Small intestine (tissue), 7 donors: ENCODE data around the gene SEL1L3. TPM values are rescaled to one million over a fixed set of nuclear protein-coding genes. Genes with fewer than 3 reads are reported as not detected.
A peak's percentile ranks its signal among the peaks of the same experiment; 100 is the strongest.

ENCODE experiments used
- DNase-seq, 2 donors: peaks; one replicate each; pipeline versions ENCODE4 v3.0.0 to v3.0.0-alpha.2; 2013
- FAIRE-seq: peaks from 2 replicates; lab custom pipeline; 2012; peaks lifted over from hg19 to GRCh38; lab: Jason Lieb, UNC
- H3K27ac ChIP-seq, 3 donors: one replicate each; pipeline ENCODE4 v1.5.1; 2013; ENCODE audit warnings: low read length in 2 of 3, mild to moderate bottlenecking in 2 of 3, control low read depth in 1 of 3, inconsistent platforms in 1 of 3, low read depth in 1 of 3, moderate library complexity in 1 of 3
- H3K27me3 ChIP-seq, 3 donors: one replicate each; pipeline ENCODE4 v1.6.1; 2013; ENCODE audit warnings: low read length in 3 of 3, inconsistent platforms in 1 of 3; ENCODE audit not compliant: control insufficient read depth in 3 of 3, insufficient read depth in 3 of 3
- H3K36me3 ChIP-seq, 3 donors: one replicate each; pipeline ENCODE4 v1.6.1; 2013; ENCODE audit warnings: low read length in 3 of 3, inconsistent platforms in 1 of 3, low read depth in 1 of 3, mild to moderate bottlenecking in 1 of 3, moderate library complexity in 1 of 3; ENCODE audit not compliant: control insufficient read depth in 3 of 3, insufficient read depth in 2 of 3
- H3K4me1 ChIP-seq, 3 donors: one replicate each; pipeline ENCODE4 v1.6.1; 2013; ENCODE audit warnings: low read length in 2 of 3, inconsistent platforms in 1 of 3, low read depth in 1 of 3, mild to moderate bottlenecking in 1 of 3, moderate library complexity in 1 of 3; ENCODE audit not compliant: control insufficient read depth in 3 of 3, insufficient read depth in 2 of 3
- H3K4me3 ChIP-seq, 3 donors: one replicate each; pipeline ENCODE4 v1.5.1; 2013; ENCODE audit warnings: low read length in 3 of 3, control low read depth in 1 of 3, inconsistent platforms in 1 of 3, low read depth in 1 of 3, mild to moderate bottlenecking in 1 of 3, moderate library complexity in 1 of 3
- H3K9me3 ChIP-seq, 2 donors: one replicate each; pipeline ENCODE4 v1.6.1; 2013; ENCODE audit warnings: low read depth in 1 of 2, low read length in 1 of 2; ENCODE audit not compliant: control insufficient read depth in 2 of 2, insufficient read depth in 1 of 2
- WGBS, 3 donors: extraction: QIAGEN DNeasy Blood & Tissue Kit; methylation state at CpG; one replicate each; pipeline ENCODE4 v1.1.7; 2013; 5-methylcytosine and 5-hydroxymethylcytosine counted together
- polyA plus RNA-seq, 4 donors: library from polyadenylated mRNA; stranded (reverse) in 3 of 4; unstranded in 1 of 4; fragments of 200-250 nt in 3 of 4; fragments of 120-200 nt in 1 of 4; gene quantifications; one replicate each; pipeline versions ENCODE4 v1.2.1 to v1.2.3, GENCODE V29; 2013
- donor health status: healthy with polysubstance abuse.
- donor health status: control.
- donor health status: control.
- donor health status: Bipolar disorder and iron deficiency.
- donor health status: healthy.

SEL1L3 gene
- polyA plus RNA-seq, 4 donors: 42.7 to 77.5 (median 51.2) TPM

- DNase-seq (no peak), FAIRE-seq (no peak)
- H3K27ac ChIP-seq: no peak overlapping the region
- no peaks in the 10 kb centered on the region for H3K27me3 ChIP-seq
- H3K36me3 ChIP-seq: peaks cover 3 to 61% (median 41%) of the 10 kb centered on the region in 3 donors
- 52 to 82% (median 66%) methylated on average over 9 of the region's 9 CpGs for WGBS, 3 donors
- H3K4me3 ChIP-seq: no peak overlapping the region
- peaks cover 0 to 14% (median 0%) of the 10 kb centered on the region in 3 donors for H3K4me1 ChIP-seq
- H3K9me3 ChIP-seq: no peaks in the 10 kb centered on the region
Measured at GRCh38 chr4:25783943-25784342, 78.8 kb downstream of the SEL1L3 start.

DNA sequence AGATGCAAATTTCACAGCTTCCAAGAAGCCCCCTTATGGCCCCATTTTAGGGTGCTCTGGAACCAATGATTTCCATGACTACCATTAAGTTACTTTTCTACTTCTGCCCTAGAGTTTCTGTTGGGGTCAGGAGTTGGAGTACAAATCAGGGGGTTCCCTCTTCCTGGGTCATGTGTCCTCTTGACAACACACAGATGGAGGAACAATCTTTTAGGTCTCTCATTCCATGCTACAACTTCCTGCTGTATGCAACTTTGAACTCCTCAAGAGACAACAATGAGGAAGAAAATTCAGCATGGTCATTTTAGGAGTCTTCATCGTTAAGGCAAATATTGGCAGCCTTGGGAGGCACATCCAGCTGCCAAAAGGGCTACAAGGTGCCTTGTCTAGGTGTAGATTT, 79.7 kb downstream of the SEL1L3 start:
- H3K36me3 ChIP-seq: peaks cover 2 to 61% (median 38%) of the 10 kb centered on the region in 3 donors
- H3K9me3 ChIP-seq: no peaks in the 10 kb centered on the region
- peaks cover 0 to 6% (median 0%) of the 10 kb centered on the region in 3 donors for H3K4me1 ChIP-seq
- no peak overlapping the region for H3K4me3 ChIP-seq
- no peak overlapping the region for H3K27ac ChIP-seq
- DNase-seq: no peak
- WGBS, 3 donors: 69 to 75% (median 70%) methylated on average over 1 of the region's 1 CpG
- FAIRE-seq: no peak
- H3K27me3 ChIP-seq: no peaks in the 10 kb centered on the region

GRCh38 chr4:25782482-25782881, 80.3 kb downstream of the SEL1L3 start:
- FAIRE-seq (no peak), DNase-seq (no peak)
- 82 to 88% (median 83%) methylated on average over 7 of the region's 7 CpGs for WGBS, 3 donors
- H3K4me1 ChIP-seq: peaks cover 0 to 4% (median 0%) of the 10 kb centered on the region in 3 donors
- no peak overlapping the region for H3K4me3 ChIP-seq
- no peaks in the 10 kb centered on the region for H3K27me3 ChIP-seq
- peaks cover 0 to 59% (median 38%) of the 10 kb centered on the region in 3 donors for H3K36me3 ChIP-seq
- no peaks in the 10 kb centered on the region for H3K9me3 ChIP-seq
- H3K27ac ChIP-seq: no peak overlapping the region

DNA sequence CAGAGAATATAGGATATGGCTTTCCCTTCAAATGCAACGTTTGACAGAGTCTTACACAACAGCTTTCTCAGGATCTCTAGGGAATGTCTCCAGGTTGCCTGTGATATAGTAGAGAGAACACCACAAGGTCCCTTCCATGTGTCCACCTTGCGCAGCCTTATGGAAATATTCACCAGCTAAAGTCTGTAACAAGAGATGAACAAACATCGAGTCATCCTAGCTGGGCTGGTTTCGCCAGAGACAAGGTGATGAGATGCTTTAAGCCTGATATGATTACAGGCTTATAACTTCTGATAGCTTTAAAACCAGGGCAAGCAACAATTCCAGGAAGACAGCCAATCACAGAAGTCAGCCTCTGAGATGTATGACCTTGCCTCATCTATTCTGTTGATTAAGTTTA, 83.8 kb downstream of the SEL1L3 start:
- FAIRE-seq: no peak
- peaks cover 0 to 53% (median 29%) of the 10 kb centered on the region in 3 donors for H3K36me3 ChIP-seq
- WGBS, 3 donors: 92 to 94% (median 93%) methylated on average over 4 of the region's 4 CpGs

DNA sequence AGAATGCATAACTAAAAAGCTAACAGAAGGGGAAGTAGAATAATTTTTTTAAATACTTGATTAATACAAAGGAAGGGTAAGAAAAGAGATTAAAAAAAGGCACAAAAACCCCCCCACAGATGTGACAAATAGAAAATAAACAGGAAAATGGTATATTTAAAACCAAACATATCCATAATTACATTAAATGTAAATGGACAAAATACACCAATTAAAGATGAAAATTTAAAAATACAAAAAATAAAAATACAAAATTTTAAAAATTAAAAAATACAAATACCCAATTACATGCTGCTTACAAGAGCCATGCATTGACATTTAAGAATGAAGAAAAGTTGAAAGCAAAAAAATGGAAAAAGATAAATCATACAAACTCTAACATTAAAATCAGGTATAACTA, 86.0 kb downstream of the SEL1L3 start:
- H3K9me3 ChIP-seq: no peaks in the 10 kb centered on the region
- H3K27ac ChIP-seq: no peak overlapping the region
- no peaks in the 10 kb centered on the region for H3K4me1 ChIP-seq
- H3K4me3 ChIP-seq: no peak overlapping the region
- peak; percentile 94 for FAIRE-seq
- no peak for DNase-seq
- H3K36me3 ChIP-seq: peaks cover 0 to 38% (median 17%) of the 10 kb centered on the region in 3 donors
- no peaks in the 10 kb centered on the region for H3K27me3 ChIP-seq

More for the DNA sequence above, 83.8 kb downstream of the SEL1L3 start:
- H3K4me3 ChIP-seq: no peak overlapping the region
- H3K27ac ChIP-seq: no peak overlapping the region
- DNase-seq: no peak
- H3K27me3 ChIP-seq: no peaks in the 10 kb centered on the region
- no peaks in the 10 kb centered on the region for H3K4me1 ChIP-seq
- H3K9me3 ChIP-seq: no peaks in the 10 kb centered on the region

DNA sequence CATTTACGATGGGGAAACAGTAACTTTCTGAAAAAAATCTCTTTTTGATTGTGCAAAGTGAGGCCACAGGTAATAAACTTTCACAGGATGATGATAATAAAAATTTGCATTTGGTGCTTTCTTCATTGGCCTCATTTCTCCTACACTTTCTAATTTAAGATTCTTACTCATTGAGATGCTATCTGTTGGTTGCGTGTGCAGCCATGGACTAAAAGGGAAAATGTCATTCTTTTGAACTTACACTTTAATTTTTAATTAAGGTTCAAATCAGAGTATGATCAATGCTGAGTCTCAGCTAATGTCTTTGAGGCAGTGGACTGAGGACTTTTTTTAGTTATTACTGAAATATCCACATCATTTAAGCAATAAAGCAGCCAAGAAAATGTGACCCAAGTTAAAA, 87.6 kb downstream of the SEL1L3 start:
- 91 to 100% (median 93%) methylated on average over 2 of the region's 2 CpGs for WGBS, 3 donors
- DNase-seq: no peak
- Histone ChIP-seq H3K9me3 (no peaks in the 10 kb centered on the region), H3K4me3 (no peak overlapping the region), H3K27me3 (no peaks in the 10 kb centered on the region), H3K36me3 (peaks cover 2 to 32% (median 6%) of the 10 kb centered on the region in 3 donors), H3K27ac (no peak overlapping the region), H3K4me1 (peaks cover 0 to 4% (median 0%) of the 10 kb centered on the region in 3 donors)
- no peak for FAIRE-seq

- no peaks in the 10 kb centered on the region for H3K9me3 ChIP-seq
- no peak overlapping the region for H3K27ac ChIP-seq
- DNase-seq (no peak), FAIRE-seq (no peak)
- 97 to 98% (median 97%) methylated on average over 4 of the region's 4 CpGs for WGBS, 3 donors
- peaks cover 2 to 22% (median 12%) of the 10 kb centered on the region in 3 donors for H3K36me3 ChIP-seq
- peaks cover 0 to 4% (median 0%) of the 10 kb centered on the region in 3 donors for H3K4me1 ChIP-seq
- no peak overlapping the region for H3K4me3 ChIP-seq
- no peaks in the 10 kb centered on the region for H3K27me3 ChIP-seq
Measured at GRCh38 chr4:25773358-25773757, 89.4 kb downstream of the SEL1L3 start.

DNA sequence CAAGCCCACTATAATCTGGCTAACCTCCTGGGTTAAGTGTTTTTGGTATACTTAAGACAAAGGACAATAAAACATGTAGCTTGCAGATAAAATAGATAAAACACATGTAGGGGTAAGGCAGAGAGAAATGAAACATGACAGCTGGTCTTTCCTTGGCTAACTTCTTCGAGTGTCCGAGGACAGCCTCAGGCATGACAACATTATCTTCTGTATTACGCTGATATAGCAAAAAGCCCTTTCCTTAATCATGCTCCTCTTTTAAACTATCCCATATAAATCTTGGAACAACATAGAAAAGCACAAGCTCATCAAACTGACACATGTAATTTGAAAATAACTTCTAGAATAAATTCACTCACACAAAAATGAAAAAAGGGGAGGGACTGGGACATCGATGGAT, 91.1 kb downstream of the SEL1L3 start:
- WGBS, 3 donors: 73 to 90% (median 88%) methylated on average over 4 of the region's 4 CpGs
- no peaks in the 10 kb centered on the region for H3K9me3 ChIP-seq
- no peak overlapping the region for H3K27ac ChIP-seq
- DNase-seq: no peak
- H3K4me1 ChIP-seq: peaks cover 0 to 4% (median 0%) of the 10 kb centered on the region in 3 donors
- no peak for FAIRE-seq
- H3K36me3 ChIP-seq: peaks cover 3 to 21% (median 17%) of the 10 kb centered on the region in 3 donors
- H3K4me3 ChIP-seq: no peak overlapping the region
- H3K27me3 ChIP-seq: no peaks in the 10 kb centered on the region

DNA sequence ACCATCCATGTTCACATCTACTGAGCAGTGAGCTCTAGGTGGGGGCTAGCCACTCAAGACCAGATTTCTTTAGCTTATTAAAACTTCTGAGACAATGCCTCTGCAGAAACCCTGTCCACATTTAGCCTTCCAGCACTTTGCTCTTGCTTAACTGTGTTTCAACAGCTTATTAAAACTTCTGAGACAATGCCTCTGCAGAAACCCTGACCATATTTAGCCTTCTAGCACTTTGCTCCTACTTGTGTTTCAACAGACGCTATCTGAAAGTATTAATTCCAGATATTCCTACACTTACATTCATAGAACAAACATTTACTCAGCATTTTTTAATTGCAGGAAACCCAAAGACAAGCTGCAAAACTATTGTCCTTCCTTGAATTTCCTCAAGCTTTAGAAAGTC, 91.9 kb downstream of the SEL1L3 start:
- H3K36me3 ChIP-seq: peaks cover 6 to 25% (median 25%) of the 10 kb centered on the region in 3 donors
- no peaks in the 10 kb centered on the region for H3K9me3 ChIP-seq
- H3K27me3 ChIP-seq: no peaks in the 10 kb centered on the region
- WGBS, 3 donors: 66 to 81% (median 77%) methylated on average over 1 of the region's 1 CpG
- DNase-seq: peak in 1 of 2 donors; percentile 31
- no peak overlapping the region for H3K27ac ChIP-seq
- no peak overlapping the region for H3K4me3 ChIP-seq
- no peak for FAIRE-seq
- peaks cover 0 to 4% (median 0%) of the 10 kb centered on the region in 3 donors for H3K4me1 ChIP-seq
